HCT116 (cell line): Measurements from ENCODE around the gene RNF144B.

Source experiments
- EGR1 ChIP-seq: IDR thresholded peaks from 2 replicates; pipeline ENCODE4 v1.6.1; 2012; ENCODE audit warnings: low read depth
- EZH2phosphoT487 ChIP-seq: fragments of 200-600 bp; IDR thresholded peaks from 2 replicates; pipeline ENCODE4 v1.6.1; 2018; ENCODE audit warnings: antibody characterized with exemption, borderline replicate concordance
- POLR2A ChIP-seq: IDR thresholded peaks from 2 replicates; pipeline ENCODE4 v1.7.0; 2011; ENCODE audit warnings: borderline replicate concordance; ENCODE audit not compliant: insufficient read depth, insufficient read length; ENCODE audit errors: extremely low read depth
- SRF ChIP-seq: IDR thresholded peaks from 2 replicates; pipeline ENCODE4 v1.6.1; 2012; ENCODE audit warnings: low read depth
- TF ChIP-seq, protein P1 (sequence below), 3 experiments: fragments of 200-600 bp in 1 of 3; sonication (generic) in 1 of 3; IDR thresholded peaks in 2 of 3; conservative IDR thresholded peaks in 1 of 3; 2 replicates each; pipeline ENCODE4 v1.5.1; 2012 to 2017; ENCODE audit warnings: low read depth in 2 of 3, low read length in 2 of 3, antibody characterized with exemption in 1 of 3, borderline replicate concordance in 1 of 3, control low read depth in 1 of 3, mild to moderate bottlenecking in 1 of 3, mixed read lengths in 1 of 3, mixed run types in 1 of 3, moderate library complexity in 1 of 3; ENCODE audit not compliant: insufficient read depth in 1 of 3
- TF ChIP-seq, protein P2 (sequence below): IDR thresholded peaks from 2 replicates; pipeline ENCODE4 v1.6.1; 2012; ENCODE audit warnings: low read depth

DNA sequence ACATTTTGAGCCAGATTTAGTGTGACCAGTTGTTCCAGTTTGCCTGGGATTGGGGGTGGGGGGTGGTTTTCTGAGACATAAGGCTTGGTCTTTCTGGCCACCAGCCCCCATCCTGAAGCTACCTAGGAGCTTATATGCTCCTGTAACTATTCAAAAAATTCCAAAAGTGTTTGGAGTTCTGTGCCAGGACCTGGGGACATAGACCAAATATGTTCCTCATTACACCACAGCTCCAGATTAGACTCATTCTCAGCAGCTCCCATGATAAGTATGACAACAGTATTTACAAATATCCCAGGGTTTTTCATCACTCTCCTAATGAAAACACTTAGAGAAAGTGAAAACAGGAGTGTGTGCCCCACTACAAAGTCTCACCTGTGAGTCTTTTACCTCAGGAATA, 37.8 kb upstream of the RNF144B start:
- TF ChIP-seq, protein P1, sequence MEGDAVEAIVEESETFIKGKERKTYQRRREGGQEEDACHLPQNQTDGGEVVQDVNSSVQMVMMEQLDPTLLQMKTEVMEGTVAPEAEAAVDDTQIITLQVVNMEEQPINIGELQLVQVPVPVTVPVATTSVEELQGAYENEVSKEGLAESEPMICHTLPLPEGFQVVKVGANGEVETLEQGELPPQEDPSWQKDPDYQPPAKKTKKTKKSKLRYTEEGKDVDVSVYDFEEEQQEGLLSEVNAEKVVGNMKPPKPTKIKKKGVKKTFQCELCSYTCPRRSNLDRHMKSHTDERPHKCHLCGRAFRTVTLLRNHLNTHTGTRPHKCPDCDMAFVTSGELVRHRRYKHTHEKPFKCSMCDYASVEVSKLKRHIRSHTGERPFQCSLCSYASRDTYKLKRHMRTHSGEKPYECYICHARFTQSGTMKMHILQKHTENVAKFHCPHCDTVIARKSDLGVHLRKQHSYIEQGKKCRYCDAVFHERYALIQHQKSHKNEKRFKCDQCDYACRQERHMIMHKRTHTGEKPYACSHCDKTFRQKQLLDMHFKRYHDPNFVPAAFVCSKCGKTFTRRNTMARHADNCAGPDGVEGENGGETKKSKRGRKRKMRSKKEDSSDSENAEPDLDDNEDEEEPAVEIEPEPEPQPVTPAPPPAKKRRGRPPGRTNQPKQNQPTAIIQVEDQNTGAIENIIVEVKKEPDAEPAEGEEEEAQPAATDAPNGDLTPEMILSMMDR (IDR thresholded peaks at IDR 0.05 in 2 of 3, conservative IDR thresholded peaks at IDR 0.05 in 1 of 3; ENCODE audit: borderline replicate concordance in 1 of 3, insufficient read depth in 1 of 3, low read depth in 2 of 3, low read length in 2 of 3): no peak
- TF ChIP-seq, protein P2, sequence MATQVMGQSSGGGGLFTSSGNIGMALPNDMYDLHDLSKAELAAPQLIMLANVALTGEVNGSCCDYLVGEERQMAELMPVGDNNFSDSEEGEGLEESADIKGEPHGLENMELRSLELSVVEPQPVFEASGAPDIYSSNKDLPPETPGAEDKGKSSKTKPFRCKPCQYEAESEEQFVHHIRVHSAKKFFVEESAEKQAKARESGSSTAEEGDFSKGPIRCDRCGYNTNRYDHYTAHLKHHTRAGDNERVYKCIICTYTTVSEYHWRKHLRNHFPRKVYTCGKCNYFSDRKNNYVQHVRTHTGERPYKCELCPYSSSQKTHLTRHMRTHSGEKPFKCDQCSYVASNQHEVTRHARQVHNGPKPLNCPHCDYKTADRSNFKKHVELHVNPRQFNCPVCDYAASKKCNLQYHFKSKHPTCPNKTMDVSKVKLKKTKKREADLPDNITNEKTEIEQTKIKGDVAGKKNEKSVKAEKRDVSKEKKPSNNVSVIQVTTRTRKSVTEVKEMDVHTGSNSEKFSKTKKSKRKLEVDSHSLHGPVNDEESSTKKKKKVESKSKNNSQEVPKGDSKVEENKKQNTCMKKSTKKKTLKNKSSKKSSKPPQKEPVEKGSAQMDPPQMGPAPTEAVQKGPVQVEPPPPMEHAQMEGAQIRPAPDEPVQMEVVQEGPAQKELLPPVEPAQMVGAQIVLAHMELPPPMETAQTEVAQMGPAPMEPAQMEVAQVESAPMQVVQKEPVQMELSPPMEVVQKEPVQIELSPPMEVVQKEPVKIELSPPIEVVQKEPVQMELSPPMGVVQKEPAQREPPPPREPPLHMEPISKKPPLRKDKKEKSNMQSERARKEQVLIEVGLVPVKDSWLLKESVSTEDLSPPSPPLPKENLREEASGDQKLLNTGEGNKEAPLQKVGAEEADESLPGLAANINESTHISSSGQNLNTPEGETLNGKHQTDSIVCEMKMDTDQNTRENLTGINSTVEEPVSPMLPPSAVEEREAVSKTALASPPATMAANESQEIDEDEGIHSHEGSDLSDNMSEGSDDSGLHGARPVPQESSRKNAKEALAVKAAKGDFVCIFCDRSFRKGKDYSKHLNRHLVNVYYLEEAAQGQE: no peak
- TF ChIP-seq EZH2phosphoT487: no peak
- no peak for TF ChIP-seq POLR2A
- TF ChIP-seq SRF: no peak
- no peak for TF ChIP-seq EGR1
